Measurements from ENCODE around the gene FSD1L. TPM values are rescaled to one million over a fixed set of nuclear protein-coding genes. Genes with fewer than 3 reads are reported as not detected.

FSD1L gene
- total RNA-seq, 4 donors from 2014 or later = 8.5 to 19.6 (median 12.4) TPM

DNA sequence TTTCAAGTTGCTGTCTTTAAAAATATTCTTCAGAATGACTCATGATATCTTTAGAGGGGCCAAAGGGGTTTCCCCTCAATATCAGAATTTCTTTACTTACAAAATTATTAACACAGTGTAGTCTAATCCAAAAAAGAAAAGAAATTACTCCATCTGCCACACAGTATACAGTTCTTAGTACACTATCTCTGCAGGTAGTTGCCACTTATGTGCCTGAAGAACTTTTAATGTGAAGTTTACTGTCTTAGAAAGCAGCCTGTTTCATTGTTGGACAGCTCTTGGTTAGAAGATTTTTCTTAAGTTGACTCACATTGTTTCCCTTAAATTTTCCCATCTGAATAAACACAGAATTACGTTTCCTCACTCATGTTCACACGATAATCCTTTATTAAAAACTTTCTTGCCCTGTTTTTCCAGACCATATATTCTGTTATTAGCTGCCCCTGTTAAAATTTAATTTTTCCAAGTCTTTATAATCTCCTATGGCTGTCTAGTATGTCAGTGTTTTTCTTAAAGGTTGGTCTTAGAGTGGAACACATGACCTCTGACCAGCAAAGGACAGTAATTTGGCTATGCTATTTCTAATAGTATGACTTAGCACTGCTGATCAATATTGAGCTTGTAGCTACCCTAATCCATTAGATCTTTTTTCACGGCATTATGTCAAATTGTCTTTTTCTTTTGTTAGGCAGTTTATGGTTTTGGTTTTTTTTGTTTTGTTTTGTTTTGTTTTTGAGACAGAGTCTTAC lies 88.3 kb downstream of the FSD1L start:
- no peaks in the 10 kb centered on the region for H3K9me3 ChIP-seq
- H3K36me3 ChIP-seq = peaks cover 0 to 13% of the 10 kb centered on the region in 2 donors
- no peak for TF ChIP-seq POLR2A (IDR thresholded peaks at IDR 0.05)
- TF ChIP-seq CTCF (IDR thresholded peaks at IDR 0.05 in 4 of 5, conservative IDR thresholded peaks at IDR 0.05 in 1 of 5) = no peak
- H3K4me3 ChIP-seq = no peak overlapping the region
- no peaks in the 10 kb centered on the region for H3K27me3 ChIP-seq
- ATAC-seq = no peak
- intact Hi-C loops (cut with DNase I; ENCODE audit: low total_unique reads) = no loop called here
- H3K4me1 ChIP-seq = no peaks in the 10 kb centered on the region
- no peak for DNase-seq
- no peak overlapping the region for H3K27ac ChIP-seq
- in situ Hi-C loops (cut with MboI; ENCODE audit: low sequenced_read_pairs in 4 of 4) = no loop called here

DNA sequence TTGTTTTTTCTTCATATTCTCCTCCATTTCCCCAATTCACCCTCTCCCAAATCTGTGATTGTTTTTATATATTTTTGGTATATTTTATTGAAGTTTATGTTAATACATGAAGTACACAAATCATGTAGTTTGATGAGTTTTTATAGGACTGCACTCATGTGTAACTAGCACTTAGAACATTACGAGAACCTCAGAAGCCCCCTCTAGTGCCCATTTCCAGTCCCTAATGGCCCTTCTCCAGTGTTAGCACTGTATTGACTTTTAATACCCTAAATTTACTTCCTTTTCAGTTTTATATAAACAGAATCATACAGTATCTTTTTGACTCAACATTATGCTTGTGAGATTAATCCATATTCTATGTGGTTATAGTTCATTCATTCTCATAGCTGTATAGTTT lies 91.6 kb downstream of the FSD1L start:
- Histone ChIP-seq H3K27ac (no peak overlapping the region), H3K4me3 (no peak overlapping the region), H3K36me3 (peaks cover 0 to 8% of the 10 kb centered on the region in 2 donors), H3K9me3 (no peaks in the 10 kb centered on the region), H3K27me3 (no peaks in the 10 kb centered on the region), H3K4me1 (no peaks in the 10 kb centered on the region)
- no peak for TF ChIP-seq POLR2A (IDR thresholded peaks at IDR 0.05)
- TF ChIP-seq CTCF (IDR thresholded peaks at IDR 0.05 in 4 of 5, conservative IDR thresholded peaks at IDR 0.05 in 1 of 5) = no peak
- in situ Hi-C loops (cut with MboI; ENCODE audit: low sequenced_read_pairs in 4 of 4) (no loop called here), intact Hi-C loops (cut with DNase I; ENCODE audit: low total_unique reads) (no loop called here)
- ATAC-seq (no peak), DNase-seq (no peak)

GRCh38 chr9:105541838-105542237 lies 94.0 kb downstream of the FSD1L start:
- no peak for ATAC-seq
- TF ChIP-seq CTCF (IDR thresholded peaks at IDR 0.05 in 4 of 5, conservative IDR thresholded peaks at IDR 0.05 in 1 of 5) (no peak), POLR2A (IDR thresholded peaks at IDR 0.05) (no peak)
- Histone ChIP-seq H3K9me3 (no peaks in the 10 kb centered on the region), H3K27me3 (no peaks in the 10 kb centered on the region), H3K36me3 (peaks cover 0 to 6% of the 10 kb centered on the region in 2 donors), H3K4me1 (no peaks in the 10 kb centered on the region), H3K27ac (no peak overlapping the region), H3K4me3 (no peak overlapping the region)
- in situ Hi-C loops (cut with MboI; ENCODE audit: low sequenced_read_pairs in 4 of 4) = no loop called here
- DNase-seq = no peak
- intact Hi-C loops (cut with DNase I; ENCODE audit: low total_unique reads) = no loop called here

DNA sequence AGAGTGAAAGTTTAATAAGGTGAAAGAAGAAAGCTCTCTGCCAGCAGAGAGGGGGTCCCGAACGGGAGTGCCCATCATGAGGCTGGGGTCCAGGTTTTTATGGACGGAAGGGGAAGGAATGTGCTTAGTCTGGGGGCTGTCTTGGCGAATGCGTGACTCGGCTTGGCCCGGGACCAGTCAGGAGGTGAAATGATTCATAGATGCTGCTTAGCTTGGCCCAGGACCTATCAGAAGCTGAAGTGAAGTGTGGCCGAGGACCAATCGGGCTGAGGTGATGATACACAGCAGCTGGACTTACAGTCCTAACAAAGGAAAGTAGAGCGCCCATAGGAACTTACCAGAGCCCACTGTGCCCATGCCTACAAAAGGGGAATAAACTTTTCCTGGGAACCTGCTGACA lies 106.2 kb downstream of the FSD1L start:
- no peak for ATAC-seq
- Histone ChIP-seq H3K36me3 (no peaks in the 10 kb centered on the region), H3K4me1 (peaks cover 6 to 14% of the 10 kb centered on the region in 2 donors), H3K9me3 (no peaks in the 10 kb centered on the region), H3K27me3 (no peaks in the 10 kb centered on the region), H3K27ac (no peak overlapping the region), H3K4me3 (no peak overlapping the region)
- TF ChIP-seq CTCF (IDR thresholded peaks at IDR 0.05 in 4 of 5, conservative IDR thresholded peaks at IDR 0.05 in 1 of 5) (no peak), POLR2A (IDR thresholded peaks at IDR 0.05) (no peak)
- no peak for DNase-seq
- in situ Hi-C loops (cut with MboI; ENCODE audit: low sequenced_read_pairs in 4 of 4) (loop anchor here in 1 of 4 donors (25.0 kb wide), 1 partner anchor 92 kb away; no protein-coding TSS in a partner anchor), intact Hi-C loops (cut with DNase I; ENCODE audit: low total_unique reads) (loop anchor here (10.0 kb wide), 1 partner anchor 109 kb away; the partner anchor contains the start of gene FSD1L)
